ENCODE results near the gene BCAR3. TPM values are rescaled to one million over a fixed set of nuclear protein-coding genes. Genes with fewer than 3 reads are reported as not detected.

The BCAR3 gene
- total RNA-seq, 5 donors from 2014 or later (not counting 1 experiment from before 2014, with no cell fraction given) = 0.63 to 2.5 (median 1.4) TPM

GRCh38 chr1:93602101-93602500, 79.5 kb downstream of the BCAR3 start:
- H3K9me3 Mint-ChIP-seq = no peaks in the 10 kb centered on the region
- DNase-seq (no peak), ATAC-seq (replicated peaks in 1 of 4) (no peak)
- H3K27me3 Mint-ChIP-seq = no peaks in the 10 kb centered on the region
- CTCF ChIA-PET = interaction anchor here in 1 of 2 donors (0.7 kb wide), 1 partner anchor 173 kb away, joined by 3 read pairs; no protein-coding TSS in a partner anchor
- POLR2A ChIA-PET = no interaction called here
- no peaks in the 10 kb centered on the region for H3K36me3 Mint-ChIP-seq
- H3K4me1 Mint-ChIP-seq = no peaks in the 10 kb centered on the region
- no peaks in the 10 kb centered on the region for H3K36me3 ChIP-seq (ENCODE audit: control insufficient read depth in 2 of 2, extremely low read depth in 1 of 2, insufficient read depth in 1 of 2, low read length in 1 of 2)
- H3K4me1 ChIP-seq (ENCODE audit: control insufficient read depth in 1 of 2, extremely low read depth in 1 of 2, insufficient read depth in 2 of 2, low read length in 2 of 2) = no peaks in the 10 kb centered on the region
- H3K4me3 Mint-ChIP-seq = no peak overlapping the region
- no peak overlapping the region for H3K27ac Mint-ChIP-seq
- H3K27me3 ChIP-seq (replicated peaks in 1 of 2; ENCODE audit: control insufficient read depth in 2 of 2, extremely low read depth in 1 of 2, insufficient read depth in 2 of 2, low read length in 1 of 2) = peaks cover 0 to 6% of the 10 kb centered on the region in 2 experiments
- no peak overlapping the region for H3K27ac ChIP-seq (ENCODE audit: low read length)
- 86% methylated on average over 3 of the region's 4 CpGs for WGBS (ENCODE audit: insufficient coverage)
- no peaks in the 10 kb centered on the region for H3K9me3 ChIP-seq
- no peak overlapping the region for H3K4me3 ChIP-seq (ENCODE audit: control insufficient read depth in 1 of 2, extremely low read depth in 1 of 2, low read length in 1 of 2)

DNA sequence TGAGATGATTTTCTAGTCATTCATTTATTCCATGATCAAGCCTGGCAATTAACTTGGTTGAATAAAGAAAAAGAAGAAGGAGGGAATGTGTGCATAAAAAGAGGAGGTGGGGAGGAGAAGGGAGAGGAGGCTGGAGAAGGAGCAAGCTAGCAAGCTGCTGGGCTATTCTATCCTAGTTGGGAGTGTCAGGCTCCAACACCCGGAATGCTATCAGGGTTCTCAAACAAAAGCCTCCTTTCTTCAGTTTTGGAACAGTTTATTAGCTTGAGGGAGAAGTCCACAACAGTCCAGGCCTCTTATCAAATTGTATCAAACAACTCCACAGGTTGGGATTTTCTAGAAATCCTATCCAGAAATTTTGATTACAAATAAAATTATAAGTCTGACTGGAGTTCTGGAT, 80.0 kb downstream of the BCAR3 start:
- ATAC-seq (replicated peaks in 1 of 4) (no peak), DNase-seq (no peak)
- Histone ChIP-seq H3K36me3 (ENCODE audit: control insufficient read depth in 2 of 2, extremely low read depth in 1 of 2, insufficient read depth in 1 of 2, low read length in 1 of 2) (no peaks in the 10 kb centered on the region), H3K4me1 (ENCODE audit: control insufficient read depth in 1 of 2, extremely low read depth in 1 of 2, insufficient read depth in 2 of 2, low read length in 2 of 2) (no peaks in the 10 kb centered on the region), H3K4me3 (ENCODE audit: control insufficient read depth in 1 of 2, extremely low read depth in 1 of 2, low read length in 1 of 2) (no peak overlapping the region), H3K27me3 (replicated peaks in 1 of 2; ENCODE audit: control insufficient read depth in 2 of 2, extremely low read depth in 1 of 2, insufficient read depth in 2 of 2, low read length in 1 of 2) (peaks cover 0 to 6% of the 10 kb centered on the region in 2 experiments), H3K27ac (ENCODE audit: low read length) (no peak overlapping the region), H3K9me3 (no peaks in the 10 kb centered on the region)
- no peak overlapping the region for H3K27ac Mint-ChIP-seq
- WGBS (ENCODE audit: insufficient coverage) = no CpG with 5 or more reads among the region's 1 CpG
- no peaks in the 10 kb centered on the region for H3K4me1 Mint-ChIP-seq
- ChIA-PET POLR2A (no interaction called here), CTCF (interaction anchor here in 1 of 2 donors (0.7 kb wide), 1 partner anchor 173 kb away, joined by 3 read pairs; no protein-coding TSS in a partner anchor)
- H3K4me3 Mint-ChIP-seq = no peak overlapping the region
- H3K27me3 Mint-ChIP-seq = no peaks in the 10 kb centered on the region
- no peaks in the 10 kb centered on the region for H3K36me3 Mint-ChIP-seq
- no peaks in the 10 kb centered on the region for H3K9me3 Mint-ChIP-seq

GRCh38 chr1:93600663-93601062, 81.0 kb downstream of the BCAR3 start:
- H3K27ac ChIP-seq (ENCODE audit: low read length) = no peak overlapping the region
- POLR2A ChIA-PET = no interaction called here

GRCh38 chr1:93599479-93599878, 82.2 kb downstream of the BCAR3 start:
- Histone ChIP-seq H3K9me3 (no peaks in the 10 kb centered on the region), H3K4me3 (ENCODE audit: control insufficient read depth in 1 of 2, extremely low read depth in 1 of 2, low read length in 1 of 2) (no peak overlapping the region), H3K4me1 (ENCODE audit: control insufficient read depth in 1 of 2, extremely low read depth in 1 of 2, insufficient read depth in 2 of 2, low read length in 2 of 2) (no peaks in the 10 kb centered on the region), H3K27ac (ENCODE audit: low read length) (no peak overlapping the region), H3K27me3 (replicated peaks in 1 of 2; ENCODE audit: control insufficient read depth in 2 of 2, extremely low read depth in 1 of 2, insufficient read depth in 2 of 2, low read length in 1 of 2) (peaks cover 0 to 6% of the 10 kb centered on the region in 2 experiments), H3K36me3 (ENCODE audit: control insufficient read depth in 2 of 2, extremely low read depth in 1 of 2, insufficient read depth in 1 of 2, low read length in 1 of 2) (no peaks in the 10 kb centered on the region)
- Mint-ChIP-seq H3K4me1 (no peaks in the 10 kb centered on the region), H3K9me3 (no peaks in the 10 kb centered on the region), H3K4me3 (no peak overlapping the region), H3K27me3 (no peaks in the 10 kb centered on the region), H3K36me3 (no peaks in the 10 kb centered on the region), H3K27ac (no peak overlapping the region)
- CTCF ChIA-PET = interaction anchor here in 1 of 2 donors (0.6 kb wide), 1 partner anchor 1673 kb away, joined by 4 read pairs; no protein-coding TSS in a partner anchor
- POLR2A ChIA-PET = no interaction called here
- no peak for DNase-seq
- no peak for ATAC-seq (replicated peaks in 1 of 4)
- 83% methylated on average over 6 of the region's 6 CpGs for WGBS (ENCODE audit: insufficient coverage)

More at GRCh38 chr1:93600663-93601062, 81.0 kb downstream of the BCAR3 start:
- Mint-ChIP-seq H3K4me3 (no peak overlapping the region), H3K27me3 (no peaks in the 10 kb centered on the region), H3K36me3 (no peaks in the 10 kb centered on the region), H3K27ac (no peak overlapping the region), H3K4me1 (no peaks in the 10 kb centered on the region), H3K9me3 (no peaks in the 10 kb centered on the region)
- H3K9me3 ChIP-seq = no peaks in the 10 kb centered on the region
- peaks cover 0 to 6% of the 10 kb centered on the region in 2 experiments for H3K27me3 ChIP-seq (replicated peaks in 1 of 2; ENCODE audit: control insufficient read depth in 2 of 2, extremely low read depth in 1 of 2, insufficient read depth in 2 of 2, low read length in 1 of 2)
- no peak overlapping the region for H3K4me3 ChIP-seq (ENCODE audit: control insufficient read depth in 1 of 2, extremely low read depth in 1 of 2, low read length in 1 of 2)
- WGBS (ENCODE audit: insufficient coverage) = 91% methylated on average over 2 of the region's 2 CpGs
- H3K36me3 ChIP-seq (ENCODE audit: control insufficient read depth in 2 of 2, extremely low read depth in 1 of 2, insufficient read depth in 1 of 2, low read length in 1 of 2) = no peaks in the 10 kb centered on the region
- CTCF ChIA-PET = no interaction called here
- DNase-seq = no peak
- no peaks in the 10 kb centered on the region for H3K4me1 ChIP-seq (ENCODE audit: control insufficient read depth in 1 of 2, extremely low read depth in 1 of 2, insufficient read depth in 2 of 2, low read length in 2 of 2)
- no peak for ATAC-seq (replicated peaks in 1 of 4)

DNA sequence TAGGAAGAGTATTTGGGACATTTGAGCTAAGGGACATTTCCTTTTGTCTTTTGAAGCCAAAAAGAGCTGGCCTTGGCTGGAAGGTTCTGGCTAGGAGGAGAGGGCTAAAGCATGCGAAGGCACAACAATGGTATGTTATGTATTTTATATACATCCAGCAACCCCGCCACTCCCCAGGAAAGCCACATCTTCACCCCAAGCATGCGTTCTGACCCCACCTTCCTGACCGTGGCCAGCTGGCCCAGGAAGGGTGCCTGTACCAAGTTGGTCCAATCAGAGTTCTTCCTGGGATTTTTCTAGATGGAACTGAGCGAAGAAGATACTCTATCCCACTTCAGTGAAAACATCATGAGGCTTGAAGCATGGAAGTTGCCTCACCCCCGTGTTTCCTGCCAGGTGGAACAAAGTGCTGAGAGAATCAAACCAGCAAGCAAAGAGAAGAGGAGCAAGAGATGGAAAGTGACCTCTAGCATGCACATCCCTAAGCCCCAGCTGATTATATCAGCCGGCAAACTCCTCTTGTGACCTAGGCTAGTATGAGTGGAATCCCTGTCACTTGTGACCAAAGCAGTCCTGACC, 82.7 kb downstream of the BCAR3 start:
- CTCF ChIA-PET = interaction anchor here in 1 of 2 donors (0.5 kb wide), 1 partner anchor 119 kb away, joined by 4 read pairs; no protein-coding TSS in a partner anchor
- ATAC-seq (replicated peaks in 1 of 4) = no peak
- WGBS (ENCODE audit: insufficient coverage) = 86% methylated on average over 2 of the region's 7 CpGs
- no peak overlapping the region for H3K27ac Mint-ChIP-seq
- H3K9me3 Mint-ChIP-seq = no peaks in the 10 kb centered on the region
- Histone ChIP-seq H3K4me1 (ENCODE audit: control insufficient read depth in 1 of 2, extremely low read depth in 1 of 2, insufficient read depth in 2 of 2, low read length in 2 of 2) (no peaks in the 10 kb centered on the region), H3K36me3 (ENCODE audit: control insufficient read depth in 2 of 2, extremely low read depth in 1 of 2, insufficient read depth in 1 of 2, low read length in 1 of 2) (no peaks in the 10 kb centered on the region), H3K9me3 (no peaks in the 10 kb centered on the region), H3K4me3 (ENCODE audit: control insufficient read depth in 1 of 2, extremely low read depth in 1 of 2, low read length in 1 of 2) (no peak overlapping the region), H3K27me3 (replicated peaks in 1 of 2; ENCODE audit: control insufficient read depth in 2 of 2, extremely low read depth in 1 of 2, insufficient read depth in 2 of 2, low read length in 1 of 2) (peaks cover 0 to 6% of the 10 kb centered on the region in 2 experiments), H3K27ac (ENCODE audit: low read length) (no peak overlapping the region)
- H3K27me3 Mint-ChIP-seq = no peaks in the 10 kb centered on the region
- POLR2A ChIA-PET = no interaction called here
- H3K36me3 Mint-ChIP-seq = no peaks in the 10 kb centered on the region
- no peak for DNase-seq
- H3K4me1 Mint-ChIP-seq = no peaks in the 10 kb centered on the region
- no peak overlapping the region for H3K4me3 Mint-ChIP-seq

GRCh38 chr1:93598396-93598795, 83.2 kb downstream of the BCAR3 start:
- peaks cover 0 to 4% of the 10 kb centered on the region in 2 experiments for H3K27me3 ChIP-seq (replicated peaks in 1 of 2; ENCODE audit: control insufficient read depth in 2 of 2, extremely low read depth in 1 of 2, insufficient read depth in 2 of 2, low read length in 1 of 2)
- H3K4me1 ChIP-seq (ENCODE audit: control insufficient read depth in 1 of 2, extremely low read depth in 1 of 2, insufficient read depth in 2 of 2, low read length in 2 of 2) = no peaks in the 10 kb centered on the region
- H3K9me3 ChIP-seq = no peaks in the 10 kb centered on the region
- ATAC-seq (replicated peaks in 1 of 4) (no peak), DNase-seq (no peak)
- no peak overlapping the region for H3K27ac ChIP-seq (ENCODE audit: low read length)
- POLR2A ChIA-PET = no interaction called here
- Mint-ChIP-seq H3K36me3 (no peaks in the 10 kb centered on the region), H3K4me1 (no peaks in the 10 kb centered on the region), H3K27ac (no peak overlapping the region), H3K27me3 (no peaks in the 10 kb centered on the region), H3K9me3 (no peaks in the 10 kb centered on the region), H3K4me3 (no peak overlapping the region)
- H3K4me3 ChIP-seq (ENCODE audit: control insufficient read depth in 1 of 2, extremely low read depth in 1 of 2, low read length in 1 of 2) = no peak overlapping the region
- CTCF ChIA-PET = no interaction called here
- 100% methylated on average over 2 of the region's 2 CpGs for WGBS (ENCODE audit: insufficient coverage)
- no peaks in the 10 kb centered on the region for H3K36me3 ChIP-seq (ENCODE audit: control insufficient read depth in 2 of 2, extremely low read depth in 1 of 2, insufficient read depth in 1 of 2, low read length in 1 of 2)

All from T-cell (primary cell).